GM12878 (cell line): ENCODE measurements around the gene DQX1.

Experiments
- ATF2 ChIP-seq: IDR thresholded peaks from 2 replicates; pipeline ENCODE4 v1.6.1; 2012; ENCODE audit warnings: low read length, inconsistent platforms
- CEBPB ChIP-seq, 2 experiments: fragments of 150-350 bp in 1 of 2; IDR thresholded peaks; 2 replicates each; pipeline ENCODE4 v1.6.1; 2012 to 2014; ENCODE audit warnings: low read depth in 2 of 2, low read length in 2 of 2, borderline replicate concordance in 1 of 2, inconsistent platforms in 1 of 2
- CHD2 ChIP-seq: IDR thresholded peaks from 2 replicates; pipeline ENCODE4 v1.6.1; 2011; ENCODE audit warnings: low read depth, low read length, improper control_type of control experiment, borderline replicate concordance
- DPF2 ChIP-seq: fragments of 450-650 bp; IDR thresholded peaks from 2 replicates; pipeline ENCODE4 v1.6.1; 2017; ENCODE audit warnings: mild to moderate bottlenecking
- EGR1 ChIP-seq, 2 experiments: IDR thresholded peaks; 1 replicate in 1 of 2; 2 replicates in 1 of 2; pipeline ENCODE4 v1.6.1; 2011 to 2012; ENCODE audit warnings: low read depth in 2 of 2, low read length in 2 of 2, borderline replicate concordance in 1 of 2, mild to moderate bottlenecking in 1 of 2, moderate library complexity in 1 of 2
- KDM1A ChIP-seq: fragments of 200-600 bp; sonication (generic); IDR thresholded peaks from 2 replicates; pipeline ENCODE4 v1.6.1; 2016; ENCODE audit warnings: borderline replicate concordance
- POLR2A ChIP-seq: IDR thresholded peaks from 2 replicates; pipeline ENCODE4 v1.6.1; 2011; ENCODE audit warnings: low read depth, mild to moderate bottlenecking, low read length
- REST ChIP-seq: IDR thresholded peaks from 2 replicates; pipeline ENCODE4 v1.6.1; 2012; ENCODE audit warnings: mild to moderate bottlenecking, low read depth, low read length
- TAF1 ChIP-seq: IDR thresholded peaks from 2 replicates; pipeline ENCODE4 v1.6.1; 2011; ENCODE audit warnings: mild to moderate bottlenecking, low read depth, low read length, borderline replicate concordance
- TF ChIP-seq, protein P1 (sequence below), 3 experiments: IDR thresholded peaks in 2 of 3; conservative IDR thresholded peaks in 1 of 3; 2 replicates each; pipeline ENCODE4 v1.5.1; 2011; ENCODE audit warnings: low read depth in 3 of 3, low read length in 3 of 3, mild to moderate bottlenecking in 3 of 3, control low read depth in 2 of 3, moderate library complexity in 2 of 3, inconsistent platforms in 1 of 3, mixed read lengths in 1 of 3; ENCODE audit not compliant: control insufficient read depth in 2 of 3, insufficient read depth in 1 of 3; ENCODE audit errors: extremely low read depth in 1 of 3

DNA sequence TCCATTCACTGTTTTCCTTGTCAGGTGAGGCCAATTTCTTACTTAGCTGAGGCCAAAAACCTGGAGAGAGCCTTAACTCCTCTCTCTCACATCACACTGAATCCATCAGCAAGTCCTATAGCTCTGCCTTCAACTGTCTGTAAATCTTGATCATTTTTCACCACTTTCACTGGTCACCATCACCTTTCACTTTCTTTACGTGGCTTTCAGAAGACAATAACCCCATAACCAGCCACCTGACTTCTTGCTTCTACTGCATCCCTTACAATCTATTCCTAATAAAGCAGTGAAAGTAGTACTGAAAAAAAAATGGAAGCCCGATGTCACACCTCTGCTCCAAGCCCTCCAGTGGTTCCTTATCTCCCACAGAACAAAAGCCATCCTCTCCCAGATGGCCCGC is 20.0 kb upstream of the DQX1 start:
- TF ChIP-seq REST: no peak
- TF ChIP-seq, protein P1, sequence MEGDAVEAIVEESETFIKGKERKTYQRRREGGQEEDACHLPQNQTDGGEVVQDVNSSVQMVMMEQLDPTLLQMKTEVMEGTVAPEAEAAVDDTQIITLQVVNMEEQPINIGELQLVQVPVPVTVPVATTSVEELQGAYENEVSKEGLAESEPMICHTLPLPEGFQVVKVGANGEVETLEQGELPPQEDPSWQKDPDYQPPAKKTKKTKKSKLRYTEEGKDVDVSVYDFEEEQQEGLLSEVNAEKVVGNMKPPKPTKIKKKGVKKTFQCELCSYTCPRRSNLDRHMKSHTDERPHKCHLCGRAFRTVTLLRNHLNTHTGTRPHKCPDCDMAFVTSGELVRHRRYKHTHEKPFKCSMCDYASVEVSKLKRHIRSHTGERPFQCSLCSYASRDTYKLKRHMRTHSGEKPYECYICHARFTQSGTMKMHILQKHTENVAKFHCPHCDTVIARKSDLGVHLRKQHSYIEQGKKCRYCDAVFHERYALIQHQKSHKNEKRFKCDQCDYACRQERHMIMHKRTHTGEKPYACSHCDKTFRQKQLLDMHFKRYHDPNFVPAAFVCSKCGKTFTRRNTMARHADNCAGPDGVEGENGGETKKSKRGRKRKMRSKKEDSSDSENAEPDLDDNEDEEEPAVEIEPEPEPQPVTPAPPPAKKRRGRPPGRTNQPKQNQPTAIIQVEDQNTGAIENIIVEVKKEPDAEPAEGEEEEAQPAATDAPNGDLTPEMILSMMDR (IDR thresholded peaks at IDR 0.05 in 2 of 3, conservative IDR thresholded peaks at IDR 0.05 in 1 of 3; ENCODE audit: control insufficient read depth in 2 of 3, extremely low read depth in 1 of 3, insufficient read depth in 1 of 3, low read depth in 3 of 3, low read length in 3 of 3): no peak
- no peak for TF ChIP-seq KDM1A
- no peak for TF ChIP-seq CEBPB (IDR thresholded peaks at IDR 0.05; ENCODE audit: borderline replicate concordance in 1 of 2, low read depth in 2 of 2, low read length in 2 of 2)
- TF ChIP-seq EGR1 (IDR thresholded peaks at IDR 0.05; ENCODE audit: borderline replicate concordance in 1 of 2, low read depth in 2 of 2, low read length in 2 of 2): no peak
- no peak for TF ChIP-seq TAF1
- TF ChIP-seq POLR2A: no peak
- no peak for TF ChIP-seq DPF2
- TF ChIP-seq ATF2: no peak
- no peak for TF ChIP-seq CHD2
